Measurements from ENCODE around the gene MLPH. TPM values are rescaled to one million over a fixed set of nuclear protein-coding genes. Genes with fewer than 3 reads are reported as not detected.

Gene MLPH
- total and polyA plus RNA-seq, 4 donors: 1.6 to 25.9 (median 22.3) TPM

- TF ChIP-seq RXRA (IDR thresholded peaks at IDR 0.05): peak in 1 of 2 donors; percentile 75
- TF ChIP-seq ZBTB33 (IDR thresholded peaks at IDR 0.05): no peak
- peak in 1 of 2 donors; percentile 69 for TF ChIP-seq HNF4A (conservative IDR thresholded peaks at IDR 0.05)
- no peak for TF ChIP-seq YY1 (IDR thresholded peaks at IDR 0.05)
- no peak for TF ChIP-seq FOXA2 (IDR thresholded peaks at IDR 0.05)
- no peaks in the 10 kb centered on the region for H3K27me3 ChIP-seq (ENCODE audit: control insufficient read depth in 4 of 4, insufficient read depth in 4 of 4, low read length in 3 of 4)
- no peak within 1 kb of the TSS for H3K4me3 ChIP-seq (ENCODE audit: low read depth in 1 of 3, low read length in 3 of 3)
- peaks cover 0 to 13% (median 3%) of the 10 kb centered on the region in 4 donors for H3K4me1 ChIP-seq (ENCODE audit: control insufficient read depth in 4 of 4, insufficient read depth in 4 of 4, low read length in 3 of 4)
- 71% methylated on average over 32 of the region's 32 CpGs for WGBS
- no peaks in the 10 kb centered on the region for H3K36me3 ChIP-seq (ENCODE audit: control insufficient read depth in 4 of 4, insufficient read depth in 3 of 4, low read depth in 1 of 4, low read length in 3 of 4)
- H3K27ac ChIP-seq (ENCODE audit: low read depth in 1 of 2, low read length in 2 of 2): no peak within 1 kb of the TSS
- DNase-seq (ENCODE audit: low spot score): no peak
- peak within 1 kb of the TSS in 1 of 2 donors; percentile 37 for H3K9ac ChIP-seq (ENCODE audit: low read depth in 1 of 2, low read length in 2 of 2)
- H3K9me3 ChIP-seq (ENCODE audit: control insufficient read depth in 4 of 4, low read length in 3 of 4): no peaks in the 10 kb centered on the region
These were observed 79.6 kb downstream of the MLPH start, which contains the start of gene PRLH for GRCh38 chr2:237566401-237567235. Gene PRLH, plus strand, starts transcription at chr2:237566574. Its CDS starts 0 bp downstream, at chr2:237566574.

DNA sequence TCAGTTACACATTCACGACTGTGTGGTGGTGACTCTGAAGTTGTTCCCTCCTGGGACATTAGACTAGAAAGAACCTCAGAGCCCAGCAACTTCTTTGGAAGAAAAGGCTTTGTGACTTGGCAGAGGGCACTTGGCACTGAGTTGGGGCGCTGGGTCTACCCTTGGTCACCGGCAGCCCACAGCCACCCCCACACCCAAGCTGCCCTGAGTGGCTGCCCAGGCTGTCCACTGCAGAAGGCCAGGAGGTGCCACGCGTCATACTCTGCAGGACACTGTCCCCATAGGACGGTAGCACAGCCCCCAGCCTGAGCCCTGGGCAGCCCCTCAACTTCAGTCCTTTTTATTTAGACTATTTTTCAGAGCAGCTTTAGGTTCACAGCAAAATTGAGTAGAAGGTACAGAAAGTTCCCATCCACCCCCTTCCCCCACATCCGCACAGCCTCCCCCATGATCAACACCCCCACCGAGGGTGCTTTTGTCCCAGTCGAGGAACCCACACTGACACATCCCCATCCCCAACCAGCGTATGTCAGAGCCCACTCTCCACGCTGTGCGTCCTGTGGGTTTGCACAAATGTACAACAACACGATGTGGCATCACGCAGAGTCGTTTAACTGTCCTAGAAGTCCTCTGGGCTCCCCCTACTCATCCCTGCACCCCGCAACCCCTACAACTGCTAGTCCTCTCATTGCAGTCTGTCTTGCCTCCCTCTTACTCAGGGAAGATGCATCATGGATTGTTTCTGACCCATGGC is 80.4 kb downstream of the MLPH start:
- H3K9ac ChIP-seq (ENCODE audit: low read depth in 1 of 2, low read length in 2 of 2): peak overlapping the region in 1 of 2 donors; percentile 37
- no peaks in the 10 kb centered on the region for H3K27me3 ChIP-seq (ENCODE audit: control insufficient read depth in 4 of 4, insufficient read depth in 4 of 4, low read length in 3 of 4)
- 88% methylated on average over 16 of the region's 16 CpGs for WGBS
- TF ChIP-seq RAD21 (IDR thresholded peaks at IDR 0.05) (no peak), YY1 (IDR thresholded peaks at IDR 0.05) (no peak), ZBTB33 (IDR thresholded peaks at IDR 0.05) (no peak), GABPA (IDR thresholded peaks at IDR 0.05 in 1 of 2, conservative IDR thresholded peaks at IDR 0.05 in 1 of 2) (no peak)
- no peak overlapping the region for H3K27ac ChIP-seq (ENCODE audit: low read depth in 1 of 2, low read length in 2 of 2)
- H3K9me3 ChIP-seq (ENCODE audit: control insufficient read depth in 4 of 4, low read length in 3 of 4): no peaks in the 10 kb centered on the region
- H3K4me3 ChIP-seq (ENCODE audit: low read depth in 1 of 3, low read length in 3 of 3): no peak overlapping the region
- H3K4me1 ChIP-seq (ENCODE audit: control insufficient read depth in 4 of 4, insufficient read depth in 4 of 4, low read length in 3 of 4): peaks cover 4 to 20% (median 8%) of the 10 kb centered on the region in 4 donors
- H3K36me3 ChIP-seq (ENCODE audit: control insufficient read depth in 4 of 4, insufficient read depth in 3 of 4, low read depth in 1 of 4, low read length in 3 of 4): no peaks in the 10 kb centered on the region
- DNase-seq (ENCODE audit: low spot score): no peak

- 75% methylated on average over 9 of the region's 9 CpGs for WGBS
- H3K36me3 ChIP-seq (ENCODE audit: control insufficient read depth in 4 of 4, insufficient read depth in 3 of 4, low read depth in 1 of 4, low read length in 3 of 4): no peaks in the 10 kb centered on the region
- no peak for DNase-seq (ENCODE audit: low spot score)
- TF ChIP-seq YY1 (IDR thresholded peaks at IDR 0.05): no peak
- TF ChIP-seq GABPA (IDR thresholded peaks at IDR 0.05 in 1 of 2, conservative IDR thresholded peaks at IDR 0.05 in 1 of 2): no peak
- TF ChIP-seq, protein P1, sequence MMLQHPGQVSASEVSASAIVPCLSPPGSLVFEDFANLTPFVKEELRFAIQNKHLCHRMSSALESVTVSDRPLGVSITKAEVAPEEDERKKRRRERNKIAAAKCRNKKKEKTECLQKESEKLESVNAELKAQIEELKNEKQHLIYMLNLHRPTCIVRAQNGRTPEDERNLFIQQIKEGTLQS (IDR thresholded peaks at IDR 0.05): no peak
- TF ChIP-seq HNF4A (conservative IDR thresholded peaks at IDR 0.05): no peak
- no peak for TF ChIP-seq FOXA2 (IDR thresholded peaks at IDR 0.05)
- TF ChIP-seq SP1 (IDR thresholded peaks at IDR 0.05): no peak
- TF ChIP-seq TAF1 (conservative IDR thresholded peaks at IDR 0.05): no peak
- no peak for TF ChIP-seq NR2F2 (IDR thresholded peaks at IDR 0.05)
- no peak overlapping the region for H3K27ac ChIP-seq (ENCODE audit: low read depth in 1 of 2, low read length in 2 of 2)
- H3K4me3 ChIP-seq (ENCODE audit: low read depth in 1 of 3, low read length in 3 of 3): no peak overlapping the region
- no peak overlapping the region for H3K9ac ChIP-seq (ENCODE audit: low read depth in 1 of 2, low read length in 2 of 2)
- no peaks in the 10 kb centered on the region for H3K27me3 ChIP-seq (ENCODE audit: control insufficient read depth in 4 of 4, insufficient read depth in 4 of 4, low read length in 3 of 4)
- H3K4me1 ChIP-seq (ENCODE audit: control insufficient read depth in 4 of 4, insufficient read depth in 4 of 4, low read length in 3 of 4): peaks cover 7 to 27% (median 13%) of the 10 kb centered on the region in 4 donors
- no peaks in the 10 kb centered on the region for H3K9me3 ChIP-seq (ENCODE audit: control insufficient read depth in 4 of 4, low read length in 3 of 4)
These were observed 81.1 kb downstream of the MLPH start for GRCh38 chr2:237568121-237568660.
